Smooth muscle cell of trachea (primary cell): ENCODE data around the gene CD8A. TPM values are rescaled to one million over a fixed set of nuclear protein-coding genes. Genes with fewer than 3 reads are reported as not detected.

ENCODE experiments used
- total RNA-seq: library from RNA; depleted of rRNA; stranded (reverse); fragments of >200 nt; gene quantifications from 2 replicates; pipeline ENCODE4 v1.2.1, GENCODE V29; 2014

Gene CD8A
- total RNA-seq: not detected in 2 replicates

GRCh38 chr2:86790676-86791572, at the start of gene CD8A:
CD8A (minus strand) TSS chr2:86790913; CDS start chr2:86790825, 88 bp downstream.

Other genes starting within 250 kb of the CD8A start
- 78.2 and 139 TPM in 2 replicates for gene CHMP3, start 227.5 kb downstream of the CD8A start, total RNA-seq
- 16.9 and 17.7 TPM in 2 replicates for gene RNF103, start 167.0 kb downstream of the CD8A start, total RNA-seq
- gene RMND5A, start 70.6 kb downstream of the CD8A start, total RNA-seq: 10.6 and 18.2 TPM in 2 replicates
- gene CD8B, start 71.0 kb upstream of the CD8A start, total RNA-seq: not detected in 2 replicates
- 1.2 and 1.7 TPM in 2 replicates for gene RGPD1, start 151.2 kb upstream of the CD8A start, total RNA-seq
- gene PLGLB1, start 230.9 kb upstream of the CD8A start, total RNA-seq: 1.5 and 2.0 TPM in 2 replicates